Natural killer cell (primary cell): ENCODE results near the gene SEC24A. TPM values are rescaled to one million over a fixed set of nuclear protein-coding genes. Genes with fewer than 3 reads are reported as not detected.

Experiments used
- ATAC-seq, 3 donors: fragments of 150-1000 bp in 2 of 3; fragments of 200-7000 bp in 1 of 3; cut with Tn5 transposase; 1 replicate in 1 of 3; 2 replicates in 2 of 3; pipeline ENCODE4 v1.10.0; 2021; ENCODE audit warnings: mild to moderate bottlenecking in 2 of 3, moderate library complexity in 2 of 3
- DNase-seq, 2 donors: peaks; one replicate each; pipeline versions ENCODE4 v3.0.0 to v3.0.0-alpha.2; 2013 to 2021; ENCODE audit warnings: mixed read lengths in 1 of 2
- H3K27ac ChIP-seq: one replicate; pipeline ENCODE4 v1.5.1; 2013; ENCODE audit warnings: mild to moderate bottlenecking, low read length
- H3K27me3 ChIP-seq: one replicate; pipeline ENCODE4 v1.6.1; 2013; ENCODE audit warnings: low read length; ENCODE audit not compliant: control insufficient read depth, insufficient read depth
- H3K36me3 ChIP-seq: one replicate; pipeline ENCODE4 v1.6.1; 2013; ENCODE audit warnings: low read length; ENCODE audit not compliant: control insufficient read depth, insufficient read depth
- H3K4me1 ChIP-seq: one replicate; pipeline ENCODE4 v1.6.1; 2013; ENCODE audit warnings: low read length; ENCODE audit not compliant: control insufficient read depth, insufficient read depth
- H3K4me3 ChIP-seq: one replicate; pipeline ENCODE4 v1.5.1; 2013; ENCODE audit warnings: low read length
- H3K9me3 ChIP-seq: one replicate; pipeline ENCODE4 v1.6.1; 2013; ENCODE audit warnings: low read length; ENCODE audit not compliant: control insufficient read depth, insufficient read depth
- H3K27ac Mint-ChIP-seq, 2 donors: one replicate each; pipeline ENCODE4 v1.8.0; 2022; ENCODE audit warnings: mild to moderate bottlenecking in 2 of 2, mixed read lengths in 2 of 2, moderate library complexity in 1 of 2
- H3K27me3 Mint-ChIP-seq, 2 donors: one replicate each; pipeline ENCODE4 v1.8.0; 2022; ENCODE audit warnings: low read depth in 2 of 2, mixed read lengths in 2 of 2
- H3K36me3 Mint-ChIP-seq: one replicate; pipeline ENCODE4 v1.8.0; 2022; ENCODE audit warnings: mixed read lengths
- H3K4me1 Mint-ChIP-seq, 2 donors: one replicate each; pipeline ENCODE4 v1.8.0; 2022; ENCODE audit warnings: mixed read lengths in 2 of 2
- H3K4me3 Mint-ChIP-seq: one replicate; pipeline ENCODE4 v1.8.0; 2022; ENCODE audit warnings: mild to moderate bottlenecking, moderate library complexity, mixed read lengths
- H3K9me3 Mint-ChIP-seq, 2 donors: one replicate each; pipeline ENCODE4 v1.8.0; 2022; ENCODE audit warnings: mixed read lengths in 2 of 2
- WGBS: methylation state at CpG from one replicate; pipeline ENCODE4 v1.1.7; 2013; ENCODE audit warnings: missing lambda C conversion rate; ENCODE audit not compliant: insufficient coverage; 5-methylcytosine and 5-hydroxymethylcytosine counted together
- intact Hi-C: fragments of 100-400 bp; cut with micrococcal nuclease; formaldehyde crosslinking; loops from one replicate; pipeline ENCODE4 v1.14.2; 2022
- total RNA-seq, 4 donors: library from RNA; stranded (reverse); fragments of 120-200 nt in 1 of 4; gene quantifications; one replicate each; pipeline versions ENCODE4 v1.2.3 to v1.2.4, GENCODE V29; 2013 to 2022
- TF ChIP-seq, protein P1 (sequence below): fragments of 200-600 bp; IDR thresholded peaks from one replicate; pipeline ENCODE4 v1.8.0; 2022; ENCODE audit warnings: antibody characterized with exemption

SEC24A gene
- total RNA-seq, 3 donors from 2014 or later (not counting 1 experiment from before 2014, with no cell fraction given), result 20.9 to 26.1 (median 25.0) TPM

- no peaks in the 10 kb centered on the region for H3K9me3 ChIP-seq
- Mint-ChIP-seq H3K4me3 (peak within 1 kb of the TSS; percentile 98), H3K4me1 (peaks cover 16 to 27% of the 10 kb centered on the region in 2 donors), H3K36me3 (no peaks in the 10 kb centered on the region), H3K9me3 (no peaks in the 10 kb centered on the region), H3K27me3 (no peaks in the 10 kb centered on the region), H3K27ac (peak within 1 kb of the TSS; percentile 96 to 97)
- DNase-seq (peak; percentile 97 to 99), ATAC-seq (peak; percentile 96 to 100 (median 97))
- peaks cover 18% of the 10 kb centered on the region for H3K4me1 ChIP-seq
- H3K27ac ChIP-seq, result peak within 1 kb of the TSS; percentile 89
- TF ChIP-seq, protein P1, sequence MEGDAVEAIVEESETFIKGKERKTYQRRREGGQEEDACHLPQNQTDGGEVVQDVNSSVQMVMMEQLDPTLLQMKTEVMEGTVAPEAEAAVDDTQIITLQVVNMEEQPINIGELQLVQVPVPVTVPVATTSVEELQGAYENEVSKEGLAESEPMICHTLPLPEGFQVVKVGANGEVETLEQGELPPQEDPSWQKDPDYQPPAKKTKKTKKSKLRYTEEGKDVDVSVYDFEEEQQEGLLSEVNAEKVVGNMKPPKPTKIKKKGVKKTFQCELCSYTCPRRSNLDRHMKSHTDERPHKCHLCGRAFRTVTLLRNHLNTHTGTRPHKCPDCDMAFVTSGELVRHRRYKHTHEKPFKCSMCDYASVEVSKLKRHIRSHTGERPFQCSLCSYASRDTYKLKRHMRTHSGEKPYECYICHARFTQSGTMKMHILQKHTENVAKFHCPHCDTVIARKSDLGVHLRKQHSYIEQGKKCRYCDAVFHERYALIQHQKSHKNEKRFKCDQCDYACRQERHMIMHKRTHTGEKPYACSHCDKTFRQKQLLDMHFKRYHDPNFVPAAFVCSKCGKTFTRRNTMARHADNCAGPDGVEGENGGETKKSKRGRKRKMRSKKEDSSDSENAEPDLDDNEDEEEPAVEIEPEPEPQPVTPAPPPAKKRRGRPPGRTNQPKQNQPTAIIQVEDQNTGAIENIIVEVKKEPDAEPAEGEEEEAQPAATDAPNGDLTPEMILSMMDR, result peak; percentile 75
- intact Hi-C loops, result loop anchor here (1.0 to 2.0 kb wide), 5 partner anchors 20 to 368 kb away; partner anchors contain the start of genes C5orf24, DDX46, PCBD2 and TXNDC15
- peaks cover 3% of the 10 kb centered on the region for H3K36me3 ChIP-seq
- no peaks in the 10 kb centered on the region for H3K27me3 ChIP-seq
- peak within 1 kb of the TSS; percentile 93 for H3K4me3 ChIP-seq
- WGBS, result under 1% methylated on average over 66 of the region's 66 CpGs
Observed at GRCh38 chr5:134738133-134738962, 89.8 kb downstream of the SEC24A start, which contains the start of gene CAMLG. Gene CAMLG, plus strand, starts transcription at chr5:134738548. Its CDS starts 73 bp downstream, at chr5:134738621.

DNA sequence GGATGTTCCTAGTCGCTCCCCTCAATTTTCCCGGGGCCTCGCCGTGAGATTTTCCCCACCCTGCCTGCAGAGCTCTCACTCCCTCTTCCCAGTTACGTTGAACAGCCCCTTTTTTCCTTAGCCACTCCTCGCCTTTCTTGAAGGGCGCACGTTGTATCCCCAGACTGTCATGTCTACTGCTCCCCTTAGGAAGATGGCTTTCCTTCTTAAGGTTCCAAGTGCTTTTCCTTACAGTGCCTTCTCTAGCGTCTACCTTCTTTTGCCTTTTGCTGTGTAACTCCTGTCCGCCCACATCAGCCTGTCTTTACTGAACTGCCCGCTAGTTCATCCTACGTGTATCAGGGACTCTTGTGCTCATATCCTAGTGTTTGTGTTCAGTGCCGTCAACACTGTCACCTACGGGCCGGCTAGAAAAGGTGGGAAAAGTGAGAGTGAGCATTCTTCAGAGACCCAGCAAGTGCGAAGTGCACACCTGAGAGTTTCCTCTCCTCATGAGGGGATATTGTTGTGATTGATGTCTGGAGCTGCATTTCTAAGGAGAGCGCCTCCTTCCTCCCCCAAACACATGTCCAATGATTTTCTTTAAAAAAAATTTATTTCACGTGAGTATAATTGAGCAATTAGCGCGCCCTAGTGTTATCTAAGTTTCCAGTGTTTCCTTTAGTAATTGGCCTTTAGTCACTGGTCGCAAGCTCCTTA lies 90.5 kb downstream of the SEC24A start:
- Histone ChIP-seq H3K27me3 (no peaks in the 10 kb centered on the region), H3K27ac (peak overlapping the region; percentile 89), H3K9me3 (no peaks in the 10 kb centered on the region), H3K36me3 (peaks cover 6% of the 10 kb centered on the region), H3K4me1 (peaks cover 18% of the 10 kb centered on the region), H3K4me3 (peak overlapping the region; percentile 93)
- H3K4me1 Mint-ChIP-seq, result peaks cover 16 to 27% of the 10 kb centered on the region in 2 donors
- peak overlapping the region; percentile 96 to 97 for H3K27ac Mint-ChIP-seq
- no peaks in the 10 kb centered on the region for H3K36me3 Mint-ChIP-seq
- H3K27me3 Mint-ChIP-seq, result no peaks in the 10 kb centered on the region
- TF ChIP-seq, protein P1, result no peak
- WGBS, result 2% methylated on average over 19 of the region's 21 CpGs
- H3K9me3 Mint-ChIP-seq, result no peaks in the 10 kb centered on the region
- H3K4me3 Mint-ChIP-seq, result peak overlapping the region; percentile 98
- no peak for ATAC-seq
- intact Hi-C loops, result loop anchor here (1.0 to 2.0 kb wide), 5 partner anchors 19 to 368 kb away; partner anchors contain the start of genes C5orf24, DDX46, PCBD2 and TXNDC15
- peak in 1 of 2 donors; percentile 62 for DNase-seq

GRCh38 chr5:134741052-134741451 lies 92.5 kb downstream of the SEC24A start:
- Histone ChIP-seq H3K27ac (no peak overlapping the region), H3K36me3 (peaks cover 7% of the 10 kb centered on the region), H3K27me3 (no peaks in the 10 kb centered on the region), H3K4me3 (no peak overlapping the region), H3K4me1 (peaks cover 18% of the 10 kb centered on the region), H3K9me3 (no peaks in the 10 kb centered on the region)
- H3K36me3 Mint-ChIP-seq, result no peaks in the 10 kb centered on the region
- TF ChIP-seq, protein P1, result no peak
- no peak overlapping the region for H3K27ac Mint-ChIP-seq
- no peak for DNase-seq
- ATAC-seq, result no peak
- no peaks in the 10 kb centered on the region for H3K27me3 Mint-ChIP-seq
- H3K4me1 Mint-ChIP-seq, result peaks cover 16 to 27% of the 10 kb centered on the region in 2 donors
- no peak overlapping the region for H3K4me3 Mint-ChIP-seq
- intact Hi-C loops, result no loop called here
- 91% methylated on average over 11 of the region's 11 CpGs for WGBS
- no peaks in the 10 kb centered on the region for H3K9me3 Mint-ChIP-seq
